ENCODE measurements around the gene RPUSD4.

- TF ChIP-seq CTCF (IDR thresholded peaks at IDR 0.05; ENCODE audit: low read depth, low read length, poor library complexity, severe bottlenecking) (no peak), EZH2phosphoT487 (IDR thresholded peaks at IDR 0.05; ENCODE audit: borderline replicate concordance, low read length) (no peak)
These were observed 44.0 kb downstream of the RPUSD4 start for GRCh38 chr11:126167488-126167887.

Data from DOHH2 (cell line).